HepG2 (cell line): Measurements from ENCODE around the gene ITPRIP. TPM values are rescaled to one million over a fixed set of nuclear protein-coding genes. Genes with fewer than 3 reads are reported as not detected.

Experiments
- EP300 ChIP-seq, 3 experiments: sonication (generic) in 1 of 3; formaldehyde crosslinking in 1 of 3; IDR thresholded peaks; 2 replicates each; pipeline versions ENCODE4 v1.5.1 to v1.6.1; 2011 to 2020; ENCODE audit warnings: low read depth in 2 of 3, low read length in 2 of 3, borderline replicate concordance in 1 of 3, improper control_type of control experiment in 1 of 3, mild to moderate bottlenecking in 1 of 3, missing genetic modification reagents in 1 of 3, moderate library complexity in 1 of 3
- GABPA ChIP-seq, 2 experiments: IDR thresholded peaks; 2 replicates each; pipeline ENCODE4 v1.6.1; 2011 to 2016; ENCODE audit warnings: low read depth in 2 of 2, low read length in 1 of 2, missing biosample characterization in 1 of 2, missing genetic modification characterization in 1 of 2
- GLI4 ChIP-seq: sonication (generic); formaldehyde crosslinking; IDR thresholded peaks from 2 replicates; pipeline ENCODE4 v1.5.1; 2020; ENCODE audit warnings: missing genetic modification reagents, mild to moderate bottlenecking, moderate library complexity, borderline replicate concordance
- HDAC1 ChIP-seq: sonication (generic); formaldehyde crosslinking; IDR thresholded peaks from 2 replicates; pipeline ENCODE4 v1.5.1; 2020; ENCODE audit warnings: mild to moderate bottlenecking, missing genetic modification reagents
- MAZ ChIP-seq, 2 experiments: sonication (generic) in 1 of 2; formaldehyde crosslinking in 1 of 2; IDR thresholded peaks; 2 replicates each; pipeline versions ENCODE4 v1.5.0 to v1.6.1; 2012 to 2020; ENCODE audit warnings: low read depth in 2 of 2, mild to moderate bottlenecking in 2 of 2, borderline replicate concordance in 1 of 2, improper control_type of control experiment in 1 of 2, low read length in 1 of 2, missing genetic modification reagents in 1 of 2, moderate library complexity in 1 of 2
- MYNN ChIP-seq: sonication (generic); formaldehyde crosslinking; IDR thresholded peaks from 2 replicates; pipeline ENCODE4 v1.4.0; 2020; ENCODE audit warnings: mild to moderate bottlenecking, low read depth, missing genetic modification reagents
- NCOA1 ChIP-seq: sonication (generic); formaldehyde crosslinking; IDR thresholded peaks from 2 replicates; pipeline ENCODE4 v1.9.0; 2021; ENCODE audit warnings: missing genetic modification reagents
- PAF1 ChIP-seq: IDR thresholded peaks from 2 replicates; pipeline ENCODE4 v1.6.1; 2016; ENCODE audit warnings: missing genetic modification reagents, missing compliant biosample characterization
- SIN3B ChIP-seq: fragments of 150-350 bp; IDR thresholded peaks from 2 replicates; pipeline ENCODE4 v1.6.1; 2014; ENCODE audit warnings: low read length
- ZNF468 ChIP-seq: sonication (generic); formaldehyde crosslinking; IDR thresholded peaks from 2 replicates; pipeline ENCODE4 v1.8.0; 2022; ENCODE audit warnings: mild to moderate bottlenecking, moderate library complexity, missing genetic modification reagents
- ZNF496 ChIP-seq: sonication (generic); formaldehyde crosslinking; IDR thresholded peaks from 2 replicates; pipeline ENCODE4 v1.8.1; 2023; ENCODE audit warnings: mild to moderate bottlenecking, moderate library complexity, missing genetic modification reagents; ENCODE audit not compliant: insufficient replicate concordance
- ZNF607 ChIP-seq: sonication (generic); formaldehyde crosslinking; IDR thresholded peaks from 2 replicates; pipeline ENCODE4 v1.5.1; 2020; ENCODE audit warnings: missing genetic modification reagents, mild to moderate bottlenecking, borderline replicate concordance
- ZNF703 ChIP-seq: sonication (generic); formaldehyde crosslinking; IDR thresholded peaks from 2 replicates; pipeline ENCODE4 v1.5.1; 2020; ENCODE audit warnings: missing genetic modification reagents, mild to moderate bottlenecking, moderate library complexity, borderline replicate concordance
- ZNF788 ChIP-seq: sonication (generic); formaldehyde crosslinking; IDR thresholded peaks from 2 replicates; pipeline ENCODE4 v1.5.0; 2020; ENCODE audit warnings: mild to moderate bottlenecking, missing genetic modification reagents, borderline replicate concordance
- ZNF883 ChIP-seq: sonication (generic); formaldehyde crosslinking; IDR thresholded peaks from 2 replicates; pipeline ENCODE4 v1.5.1; 2020; ENCODE audit warnings: mild to moderate bottlenecking, missing genetic modification reagents; ENCODE audit errors: not compliant biosample characterization
- polyA plus RNA-seq, 8 experiments: library from polyadenylated mRNA; depleted of rRNA in 3 of 8; stranded (reverse) in 7 of 8; unstranded in 1 of 8; fragments of >200 nt; fragmentation: Illumina TruSeq in 4 of 8; extraction: Trizol in 4 of 8; gene quantifications; 2 replicates each; pipeline versions ENCODE4 v1.2.1 to v1.2.3, GENCODE V29; 2011 to 2016; ENCODE audit warnings: low read depth in 4 of 8, missing spikeins in 1 of 8, mixed read lengths in 1 of 8; ENCODE audit not compliant: insufficient read depth in 1 of 8
- total RNA-seq, 5 experiments: library from RNA; depleted of rRNA; stranded (reverse); fragments of >200 nt; fragmentation: Illumina TruSeq; extraction: Trizol; gene quantifications; 2 replicates each; pipeline ENCODE4 v1.2.3, GENCODE V29; 2016; ENCODE audit warnings: low read depth in 1 of 5
- TF ChIP-seq, protein P1 (sequence below): sonication (generic); formaldehyde crosslinking; IDR thresholded peaks from 2 replicates; pipeline ENCODE4 v1.5.0; 2020; ENCODE audit warnings: missing genetic modification reagents
- TF ChIP-seq, protein P2 (sequence below): sonication (generic); formaldehyde crosslinking; IDR thresholded peaks from 2 replicates; pipeline ENCODE4 v1.8.1; 2023; ENCODE audit warnings: mild to moderate bottlenecking, inconsistent platforms, moderate library complexity, missing genetic modification reagents, borderline replicate concordance
- TF ChIP-seq, protein P3 (sequence below): IDR thresholded peaks from 2 replicates; pipeline ENCODE4 v1.6.1; 2016
- TF ChIP-seq, protein P4 (sequence below): sonication (generic); formaldehyde crosslinking; IDR thresholded peaks from 2 replicates; pipeline ENCODE4 v1.4.0; 2020; ENCODE audit warnings: missing genetic modification reagents
- TF ChIP-seq, protein P5 (sequence below): sonication (generic); formaldehyde crosslinking; IDR thresholded peaks from 2 replicates; pipeline ENCODE4 v1.8.0; 2022; ENCODE audit warnings: low read depth, missing genetic modification reagents

ITPRIP gene
- total and polyA plus RNA-seq, 2 of the 13 experiments (the other 11 are each of a cell fraction or from before 2014, with no cell fraction given) = 1.00 to 2.8 TPM

DNA sequence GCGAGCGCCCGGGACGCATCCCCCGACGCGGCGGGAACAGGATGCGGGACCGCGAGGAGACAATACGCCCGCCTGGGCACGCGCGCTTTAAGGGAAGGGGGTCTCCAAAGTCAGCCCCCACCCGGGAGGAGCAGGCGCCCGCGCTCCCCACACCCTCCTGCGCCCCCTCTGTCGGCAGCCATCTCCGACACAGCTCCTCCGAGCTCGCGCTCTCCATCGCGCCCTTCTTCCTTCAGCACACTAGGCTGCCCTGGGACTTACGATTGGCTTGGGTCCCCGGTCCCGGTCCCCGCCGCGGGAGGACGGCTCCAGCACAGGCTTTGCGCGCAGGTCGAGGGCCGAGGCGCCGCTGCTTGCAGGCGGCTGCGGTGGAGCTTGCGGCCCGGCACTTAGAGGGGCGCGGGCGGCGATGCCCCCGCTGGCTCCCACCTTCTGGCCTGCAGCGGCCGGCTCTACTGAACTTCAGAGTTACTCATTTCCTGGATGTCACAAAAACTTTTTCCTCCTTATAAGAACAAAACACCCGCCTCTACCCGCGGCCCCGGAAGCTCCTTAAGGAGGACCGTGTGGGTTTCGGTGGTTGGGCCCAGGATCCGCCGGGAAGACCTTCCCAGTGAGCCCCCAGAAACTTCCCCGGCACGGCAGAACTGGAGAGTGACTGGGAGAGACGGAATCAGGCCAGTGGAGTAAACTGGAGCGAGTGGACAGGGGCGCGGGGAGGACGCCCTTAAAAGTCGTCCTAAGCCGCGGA lies at the start of gene ITPRIP (continued):
- TF ChIP-seq PAF1 (no peak), MYNN (CRISPR knock-in tag) (no peak), ZNF788 (CRISPR knock-in tag) (no peak), ZNF883 (CRISPR knock-in tag) (no peak), ZNF703 (CRISPR knock-in tag) (no peak), GLI4 (CRISPR knock-in tag) (no peak), ZNF496 (CRISPR knock-in tag) (no peak), GABPA (IDR thresholded peaks at IDR 0.05; ENCODE audit: low read depth, low read length) (no peak), GABPA (CRISPR knock-in tag; IDR thresholded peaks at IDR 0.05; ENCODE audit: low read depth) (peak; percentile 25; the same call in 1 of the 2 replicates), NCOA1 (no peak), SIN3B (no peak), MAZ (IDR thresholded peaks at IDR 0.05; ENCODE audit: borderline replicate concordance, low read depth, low read length) (no peak), MAZ (CRISPR knock-in tag; IDR thresholded peaks at IDR 0.05; ENCODE audit: low read depth) (no peak), HDAC1 (peak; percentile 48; the same call in 1 of the 2 replicates), ZNF607 (CRISPR knock-in tag) (no peak), ZNF468 (no peak), EP300 (IDR thresholded peaks at IDR 0.05; ENCODE audit: low read depth in 2 of 2, low read length in 2 of 2) (no peak), EP300 (CRISPR knock-in tag; IDR thresholded peaks at IDR 0.05; ENCODE audit: borderline replicate concordance) (peak; percentile 20; the same call in 1 of the 2 replicates)
- TF ChIP-seq, protein P1, sequence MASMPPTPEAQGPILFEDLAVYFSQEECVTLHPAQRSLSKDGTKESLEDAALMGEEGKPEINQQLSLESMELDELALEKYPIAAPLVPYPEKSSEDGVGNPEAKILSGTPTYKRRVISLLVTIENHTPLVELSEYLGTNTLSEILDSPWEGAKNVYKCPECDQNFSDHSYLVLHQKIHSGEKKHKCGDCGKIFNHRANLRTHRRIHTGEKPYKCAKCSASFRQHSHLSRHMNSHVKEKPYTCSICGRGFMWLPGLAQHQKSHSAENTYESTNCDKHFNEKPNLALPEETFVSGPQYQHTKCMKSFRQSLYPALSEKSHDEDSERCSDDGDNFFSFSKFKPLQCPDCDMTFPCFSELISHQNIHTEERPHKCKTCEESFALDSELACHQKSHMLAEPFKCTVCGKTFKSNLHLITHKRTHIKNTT (CRISPR knock-in tag) = no peak
- TF ChIP-seq, protein P2, sequence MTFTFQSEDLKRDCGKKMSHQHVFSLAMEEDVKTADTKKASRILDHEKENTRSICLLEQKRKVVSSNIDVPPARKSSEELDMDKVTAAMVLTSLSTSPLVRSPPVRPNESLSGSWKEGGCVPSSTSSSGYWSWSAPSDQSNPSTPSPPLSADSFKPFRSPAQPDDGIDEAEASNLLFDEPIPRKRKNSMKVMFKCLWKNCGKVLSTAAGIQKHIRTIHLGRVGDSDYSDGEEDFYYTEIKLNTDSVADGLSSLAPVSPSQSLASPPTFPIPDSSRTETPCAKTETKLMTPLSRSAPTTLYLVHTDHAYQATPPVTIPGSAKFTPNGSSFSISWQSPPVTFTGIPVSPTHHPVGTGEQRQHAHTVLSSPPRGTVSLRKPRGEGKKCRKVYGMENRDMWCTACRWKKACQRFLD (CRISPR knock-in tag) = no peak
- TF ChIP-seq, protein P3, sequence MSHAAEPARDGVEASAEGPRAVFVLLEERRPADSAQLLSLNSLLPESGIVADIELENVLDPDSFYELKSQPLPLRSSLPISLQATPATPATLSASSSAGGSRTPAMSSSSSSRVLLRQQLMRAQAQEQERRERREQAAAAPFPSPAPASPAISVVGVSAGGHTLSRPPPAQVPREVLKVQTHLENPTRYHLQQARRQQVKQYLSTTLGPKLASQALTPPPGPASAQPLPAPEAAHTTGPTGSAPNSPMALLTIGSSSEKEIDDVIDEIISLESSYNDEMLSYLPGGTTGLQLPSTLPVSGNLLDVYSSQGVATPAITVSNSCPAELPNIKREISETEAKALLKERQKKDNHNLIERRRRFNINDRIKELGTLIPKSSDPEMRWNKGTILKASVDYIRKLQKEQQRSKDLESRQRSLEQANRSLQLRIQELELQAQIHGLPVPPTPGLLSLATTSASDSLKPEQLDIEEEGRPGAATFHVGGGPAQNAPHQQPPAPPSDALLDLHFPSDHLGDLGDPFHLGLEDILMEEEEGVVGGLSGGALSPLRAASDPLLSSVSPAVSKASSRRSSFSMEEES (CRISPR knock-in tag) = no peak
- TF ChIP-seq, protein P4, sequence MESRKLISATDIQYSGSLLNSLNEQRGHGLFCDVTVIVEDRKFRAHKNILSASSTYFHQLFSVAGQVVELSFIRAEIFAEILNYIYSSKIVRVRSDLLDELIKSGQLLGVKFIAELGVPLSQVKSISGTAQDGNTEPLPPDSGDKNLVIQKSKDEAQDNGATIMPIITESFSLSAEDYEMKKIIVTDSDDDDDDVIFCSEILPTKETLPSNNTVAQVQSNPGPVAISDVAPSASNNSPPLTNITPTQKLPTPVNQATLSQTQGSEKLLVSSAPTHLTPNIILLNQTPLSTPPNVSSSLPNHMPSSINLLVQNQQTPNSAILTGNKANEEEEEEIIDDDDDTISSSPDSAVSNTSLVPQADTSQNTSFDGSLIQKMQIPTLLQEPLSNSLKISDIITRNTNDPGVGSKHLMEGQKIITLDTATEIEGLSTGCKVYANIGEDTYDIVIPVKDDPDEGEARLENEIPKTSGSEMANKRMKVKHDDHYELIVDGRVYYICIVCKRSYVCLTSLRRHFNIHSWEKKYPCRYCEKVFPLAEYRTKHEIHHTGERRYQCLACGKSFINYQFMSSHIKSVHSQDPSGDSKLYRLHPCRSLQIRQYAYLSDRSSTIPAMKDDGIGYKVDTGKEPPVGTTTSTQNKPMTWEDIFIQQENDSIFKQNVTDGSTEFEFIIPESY (CRISPR knock-in tag) = no peak
- TF ChIP-seq, protein P5, sequence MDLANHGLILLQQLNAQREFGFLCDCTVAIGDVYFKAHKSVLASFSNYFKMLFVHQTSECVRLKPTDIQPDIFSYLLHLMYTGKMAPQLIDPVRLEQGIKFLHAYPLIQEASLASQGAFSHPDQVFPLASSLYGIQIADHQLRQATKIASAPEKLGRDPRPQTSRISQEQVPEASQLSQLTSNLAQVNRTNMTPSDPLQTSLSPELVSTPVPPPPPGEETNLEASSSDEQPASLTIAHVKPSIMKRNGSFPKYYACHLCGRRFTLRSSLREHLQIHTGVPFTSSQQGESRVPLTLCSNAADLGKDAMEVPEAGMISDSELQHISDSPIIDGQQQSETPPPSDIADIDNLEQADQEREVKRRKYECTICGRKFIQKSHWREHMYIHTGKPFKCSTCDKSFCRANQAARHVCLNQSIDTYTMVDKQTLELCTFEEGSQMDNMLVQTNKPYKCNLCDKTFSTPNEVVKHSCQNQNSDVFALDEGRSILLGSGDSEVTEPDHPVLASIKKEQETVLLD = no peak
